Naive thymus-derived CD4-positive, alpha-beta T cell (primary cell): ENCODE measurements around the gene MIP. TPM values are rescaled to one million over a fixed set of nuclear protein-coding genes. Genes with fewer than 3 reads are reported as not detected.

Experiments
- ATAC-seq: fragments of 150-1000 bp; cut with Tn5 transposase; 2 replicates; pipeline ENCODE4 v1.10.0; 2021; ENCODE audit warnings: mild to moderate bottlenecking, moderate library complexity
- CTCF ChIA-PET: fragments of 350-600 bp; sonication (Branson Sonifier 250); formaldehyde crosslinking; loops from one replicate; lab custom pipeline; 2021; ENCODE audit warnings: antibody characterized with exemption; lab: Charles Lee
- POLR2A ChIA-PET: fragments of 350-600 bp; sonication (Branson Sonifier 250); formaldehyde crosslinking; loops from one replicate; lab custom pipeline; 2021; ENCODE audit warnings: antibody characterized with exemption, inconsistent platforms; lab: Charles Lee
- DNase-seq, 9 donors: peaks; one replicate each; pipeline versions ENCODE4 v3.0.0 to v3.0.0-alpha.2; 2020 to 2022; ENCODE audit warnings: mixed read lengths in 1 of 9
- H3K27ac ChIP-seq: one replicate; pipeline ENCODE4 v1.7.0; 2013; ENCODE audit warnings: mild to moderate bottlenecking, low read depth, low read length, moderate library complexity
- H3K27me3 ChIP-seq, 2 donors: one replicate each; pipeline ENCODE4 v1.7.0; 2013; ENCODE audit warnings: low read length in 2 of 2, mild to moderate bottlenecking in 2 of 2, moderate library complexity in 2 of 2; ENCODE audit not compliant: control insufficient read depth in 2 of 2, insufficient read depth in 2 of 2
- H3K36me3 ChIP-seq, 3 experiments: 1 replicate in 2 of 3; 2 replicates in 1 of 3; pipeline ENCODE4 v1.7.0; 2013; ENCODE audit warnings: low read length in 3 of 3, mild to moderate bottlenecking in 3 of 3, moderate library complexity in 1 of 3; ENCODE audit not compliant: insufficient read depth in 3 of 3, control insufficient read depth in 2 of 3
- H3K4me1 ChIP-seq, 2 donors: one replicate each; pipeline ENCODE4 v1.7.0; 2013; ENCODE audit warnings: low read length in 2 of 2, mild to moderate bottlenecking in 2 of 2, moderate library complexity in 1 of 2; ENCODE audit not compliant: control insufficient read depth in 2 of 2, insufficient read depth in 2 of 2
- H3K4me3 ChIP-seq: 2 replicates; pipeline ENCODE4 v1.7.0; 2013; ENCODE audit warnings: mild to moderate bottlenecking, low read length
- H3K9me3 ChIP-seq, 3 experiments: 1 replicate in 2 of 3; 2 replicates in 1 of 3; pipeline ENCODE4 v1.7.0; 2013; ENCODE audit warnings: low read length in 3 of 3; ENCODE audit not compliant: control insufficient read depth in 2 of 3
- H3K27ac Mint-ChIP-seq, 9 donors: one replicate each; pipeline ENCODE4 v1.8.0; 2020 to 2022; ENCODE audit warnings: mixed read lengths in 9 of 9, mild to moderate bottlenecking in 8 of 9, moderate library complexity in 5 of 9, inconsistent platforms in 2 of 9
- H3K27me3 Mint-ChIP-seq, 5 donors: one replicate each; pipeline ENCODE4 v1.8.0; 2021 to 2022; ENCODE audit warnings: mixed read lengths in 5 of 5, mild to moderate bottlenecking in 1 of 5
- H3K36me3 Mint-ChIP-seq, 5 donors: one replicate each; pipeline ENCODE4 v1.8.0; 2020 to 2022; ENCODE audit warnings: mixed read lengths in 5 of 5, mild to moderate bottlenecking in 3 of 5, inconsistent platforms in 1 of 5
- H3K4me1 Mint-ChIP-seq, 7 donors: one replicate each; pipeline ENCODE4 v1.8.0; 2020 to 2022; ENCODE audit warnings: mixed read lengths in 7 of 7, mild to moderate bottlenecking in 3 of 7, inconsistent platforms in 1 of 7
- H3K4me3 Mint-ChIP-seq, 10 donors: one replicate each; pipeline ENCODE4 v1.8.0; 2020 to 2022; ENCODE audit warnings: mild to moderate bottlenecking in 10 of 10, mixed read lengths in 10 of 10, moderate library complexity in 6 of 10, inconsistent platforms in 2 of 10
- H3K9me3 Mint-ChIP-seq, 11 donors: one replicate each; pipeline ENCODE4 v1.8.0; 2020 to 2022; ENCODE audit warnings: mixed read lengths in 11 of 11, mild to moderate bottlenecking in 4 of 11, inconsistent platforms in 1 of 11, moderate library complexity in 1 of 11
- intact Hi-C, 2 donors: fragments of 100-400 bp; cut with micrococcal nuclease; formaldehyde crosslinking; loops; one replicate each; pipeline ENCODE4 v1.15.1; 2023
- polyA plus RNA-seq, 2 donors: library from polyadenylated mRNA; unstranded; fragments of 300-500 nt; fragmentation: Illumina TruSeq; gene quantifications; one replicate each; pipeline ENCODE4 v1.2.3, GENCODE V29; 2021
- total RNA-seq, 6 experiments: library from RNA in 5 of 6; stranded (reverse) in 5 of 6; gene quantifications; 1 replicate in 5 of 6; 2 replicates in 1 of 6; pipeline ENCODE4 v1.2.3 and lab custom pipeline; 2021 to 2026

Gene MIP
- total and polyA plus RNA-seq, 7 experiments from 2014 or later = not detected

DNA sequence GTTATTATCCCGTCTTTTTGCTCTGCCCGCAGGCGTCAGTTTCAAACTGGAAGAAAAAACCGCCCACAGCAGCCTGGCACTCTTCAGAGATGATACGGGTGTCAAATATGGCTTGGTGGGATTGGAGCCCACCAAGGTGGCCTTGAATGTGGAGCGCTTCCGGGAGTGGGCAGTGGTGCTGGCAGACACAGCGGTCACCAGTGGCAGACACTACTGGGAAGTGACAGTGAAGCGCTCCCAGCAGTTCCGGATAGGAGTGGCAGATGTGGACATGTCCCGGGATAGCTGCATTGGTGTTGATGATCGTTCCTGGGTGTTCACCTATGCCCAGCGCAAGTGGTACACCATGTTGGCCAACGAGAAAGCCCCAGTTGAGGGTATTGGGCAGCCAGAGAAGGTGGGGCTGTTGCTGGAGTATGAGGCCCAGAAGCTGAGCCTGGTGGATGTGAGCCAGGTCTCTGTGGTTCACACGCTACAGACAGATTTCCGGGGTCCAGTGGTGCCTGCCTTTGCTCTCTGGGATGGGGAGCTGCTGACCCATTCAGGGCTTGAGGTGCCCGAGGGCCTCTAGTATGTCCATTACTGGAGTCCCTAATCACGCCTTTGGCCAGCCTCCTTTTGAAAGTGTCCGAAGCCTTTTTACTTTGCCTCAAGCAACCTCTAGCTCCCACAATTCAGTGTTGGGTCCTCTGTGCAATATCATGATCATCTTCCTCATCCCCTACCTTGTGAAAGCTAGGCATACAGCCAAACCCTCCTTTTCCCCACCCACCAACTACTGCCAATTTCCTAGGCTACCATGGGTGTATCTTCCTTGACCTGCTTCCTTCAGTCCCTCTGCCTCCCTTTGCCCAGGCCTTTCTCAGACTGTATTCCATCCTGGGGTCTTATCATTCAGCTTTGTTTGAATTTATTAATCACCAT is 14.8 kb upstream of the MIP start:
- DNase-seq = peak in 1 of 9 donors; percentile 32
- H3K4me1 Mint-ChIP-seq = peaks cover 6 to 49% (median 23%) of the 10 kb centered on the region in 7 donors
- H3K27me3 Mint-ChIP-seq = no peaks in the 10 kb centered on the region
- no peak for ATAC-seq
- Histone ChIP-seq H3K4me1 (peaks cover 12 to 17% of the 10 kb centered on the region in 2 donors), H3K27me3 (no peaks in the 10 kb centered on the region), H3K9me3 (no peaks in the 10 kb centered on the region), H3K36me3 (peaks cover 0 to 12% (median 0%) of the 10 kb centered on the region in 3 experiments), H3K27ac (peak overlapping the region; percentile 87), H3K4me3 (peak overlapping the region; percentile 99)
- H3K27ac Mint-ChIP-seq = peak overlapping the region; percentile 92 to 99 (median 98)
- CTCF ChIA-PET = interaction anchor here (1.0 to 2.2 kb wide), 4 partner anchors 153 to 351 kb away, joined by 3 to 6 read pairs (median 4); partner anchors contain the start of genes CNPY2, RNF41 and ZC3H10
- peak overlapping the region; percentile 90 to 99 (median 97) for H3K4me3 Mint-ChIP-seq
- intact Hi-C loops = loop anchor here in 1 of 2 donors (2.0 to 5.0 kb wide), 2 partner anchors 20 to 218 kb away; partner anchors contain the start of genes GLS2 and PTGES3
- peaks cover 0 to 9% (median 0%) of the 10 kb centered on the region in 5 donors for H3K36me3 Mint-ChIP-seq
- no peaks in the 10 kb centered on the region for H3K9me3 Mint-ChIP-seq
- POLR2A ChIA-PET = interaction anchor here (0.9 to 3.3 kb wide), 18 partner anchors 8 to 642 kb away, joined by 3 to 16 read pairs (median 4); partner anchors contain the start of genes CNPY2, IL23A, RNF41 and RPL41

DNA sequence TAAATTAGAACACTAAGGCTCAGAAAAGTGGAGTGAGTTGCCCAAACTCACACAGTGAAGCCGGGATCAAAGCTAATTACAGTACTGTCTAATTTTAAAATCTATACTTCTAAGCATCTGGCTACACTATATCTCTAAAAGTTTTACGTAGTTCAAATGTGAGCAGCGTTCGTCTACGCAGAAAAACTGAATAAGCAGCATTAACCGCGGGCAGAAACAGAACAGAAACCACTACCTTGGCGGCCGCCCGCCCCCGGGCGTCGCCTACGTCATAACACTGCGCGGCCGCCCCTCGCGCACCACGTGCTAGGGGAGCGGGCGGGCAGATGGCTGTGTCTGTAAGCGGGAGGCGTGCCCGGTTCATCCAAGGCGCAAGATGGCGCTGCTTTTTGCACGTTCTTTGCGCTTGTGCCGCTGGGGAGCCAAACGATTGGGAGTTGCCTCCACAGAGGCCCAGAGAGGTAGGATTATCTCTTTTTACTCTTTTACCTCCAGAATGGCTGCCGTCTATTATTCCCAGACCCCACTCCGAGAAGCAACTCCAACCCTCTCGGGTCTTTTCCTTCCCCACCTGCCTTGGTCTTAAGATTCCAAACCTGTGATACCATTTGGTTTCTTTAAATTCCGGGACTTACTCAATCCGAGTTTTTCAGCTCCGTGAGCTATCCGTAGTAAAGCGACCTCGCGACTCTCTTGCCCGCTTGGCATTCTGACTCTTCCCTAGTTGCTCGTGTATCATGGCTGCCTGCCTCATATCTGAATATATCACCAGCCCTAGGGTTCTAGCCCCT is 14.0 kb upstream of the MIP start, which contains the start of gene SPRYD4:
TSS of gene SPRYD4 (plus strand) at position 363 of the 791 bp plus-strand sequence. CDS start at position 377, 14 bp downstream.
- ATAC-seq (peak; percentile 99), DNase-seq (peak; percentile 89 to 97 (median 96))
- ChIA-PET POLR2A (interaction anchor here (0.7 to 3.3 kb wide), 17 partner anchors 9 to 643 kb away, joined by 3 to 16 read pairs (median 4); partner anchors contain the start of genes ANKRD52, BAZ2A, IL23A and PAN2), CTCF (interaction anchor here (1.1 to 2.2 kb wide), 3 partner anchors 153 to 350 kb away, joined by 3 to 6 read pairs (median 5); partner anchors contain the start of genes CNPY2, RNF41 and ZC3H10)
- Histone ChIP-seq H3K36me3 (peaks cover 0 to 10% (median 0%) of the 10 kb centered on the region in 3 experiments), H3K27me3 (no peaks in the 10 kb centered on the region), H3K4me1 (peaks cover 12 to 20% of the 10 kb centered on the region in 2 donors), H3K9me3 (no peaks in the 10 kb centered on the region), H3K27ac (peak within 1 kb of the TSS; percentile 87), H3K4me3 (peak within 1 kb of the TSS; percentile 99)
- Mint-ChIP-seq H3K4me1 (peaks cover 6 to 51% (median 26%) of the 10 kb centered on the region in 7 donors), H3K27me3 (no peaks in the 10 kb centered on the region), H3K4me3 (peak within 1 kb of the TSS; percentile 90 to 99 (median 97)), H3K9me3 (no peaks in the 10 kb centered on the region), H3K36me3 (peaks cover 0 to 9% (median 0%) of the 10 kb centered on the region in 5 donors), H3K27ac (peak within 1 kb of the TSS; percentile 92 to 99 (median 98))
- intact Hi-C loops = loop anchor here (1.0 to 5.0 kb wide), 17 partner anchors 19 to 1304 kb away; partner anchors contain the start of genes GLS2 (in 2 of the 2), PTGES3 (in 2 of the 2), STAT2 (in 2 of the 2) and TIMELESS (in 2 of the 2)

GRCh38 chr12:56462565-56462964 is 8.1 kb upstream of the MIP start:
- DNase-seq = no peak
- Mint-ChIP-seq H3K4me3 (no peak overlapping the region), H3K9me3 (no peaks in the 10 kb centered on the region), H3K27me3 (no peaks in the 10 kb centered on the region), H3K27ac (no peak overlapping the region), H3K36me3 (no peaks in the 10 kb centered on the region), H3K4me1 (peaks cover 0 to 14% (median 7%) of the 10 kb centered on the region in 7 donors)
- ChIA-PET POLR2A (interaction anchor here (0.6 to 2.9 kb wide), 5 partner anchors 13 to 344 kb away, joined by 4 to 18 read pairs (median 11); partner anchors contain the start of genes CNPY2, SMARCC2, TIMELESS and ZC3H10), CTCF (interaction anchor here (1.1 to 4.0 kb wide), 6 partner anchors 13 to 343 kb away, joined by 4 to 22 read pairs (median 18); partner anchors contain the start of genes SMARCC2, STAT2 and TIMELESS)
- intact Hi-C loops = loop anchor here in 1 of 2 donors (5.0 kb wide), 1 partner anchor 255 kb away; no protein-coding TSS in a partner anchor
- Histone ChIP-seq H3K4me1 (peaks cover 0 to 6% of the 10 kb centered on the region in 2 donors), H3K4me3 (no peak overlapping the region), H3K9me3 (no peaks in the 10 kb centered on the region), H3K27me3 (no peaks in the 10 kb centered on the region), H3K36me3 (no peaks in the 10 kb centered on the region), H3K27ac (no peak overlapping the region)
- no peak for ATAC-seq

DNA sequence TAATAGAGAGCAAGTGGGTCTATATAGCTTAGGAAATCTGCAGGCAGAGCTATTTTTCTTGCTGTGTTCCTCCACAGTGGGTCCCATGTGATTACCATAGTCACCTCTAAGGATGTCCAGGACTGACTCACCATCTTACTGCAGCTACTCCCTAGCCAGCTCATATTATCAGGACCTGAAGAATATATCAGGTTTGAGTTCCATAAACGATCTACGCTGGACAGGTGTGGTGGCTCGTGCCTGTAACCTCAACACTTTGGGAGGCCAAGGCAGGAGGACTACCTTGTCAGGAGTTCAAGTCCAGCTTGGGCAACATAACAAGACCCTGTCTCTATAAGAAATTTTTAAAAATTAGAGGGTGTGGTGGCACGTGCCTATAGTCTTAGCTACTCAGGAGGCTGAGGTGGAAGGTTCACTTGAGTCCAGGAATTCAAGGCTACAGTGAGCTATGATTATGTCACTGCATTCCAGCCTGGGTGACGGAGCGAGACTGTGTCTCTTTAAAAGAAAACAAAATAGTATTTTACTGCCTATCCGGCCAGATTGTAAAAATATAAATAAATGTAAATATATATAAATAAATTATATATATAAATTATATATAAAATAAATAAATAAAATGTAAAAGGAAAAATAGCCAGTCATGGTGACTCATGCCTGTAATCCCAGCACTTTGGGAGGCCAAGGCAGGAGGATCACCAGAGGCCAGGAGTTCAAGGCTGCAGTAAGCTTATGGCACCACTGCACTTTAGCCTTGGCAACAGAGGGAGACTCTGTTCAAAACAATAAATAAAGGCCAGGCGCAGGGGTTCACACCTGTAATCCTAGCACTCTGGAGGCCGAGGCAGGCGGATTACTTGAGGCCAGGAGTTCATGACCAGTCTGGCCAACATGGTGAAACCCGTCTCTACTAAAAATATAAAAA is 7.0 kb upstream of the MIP start:
- Histone ChIP-seq H3K27me3 (no peaks in the 10 kb centered on the region), H3K9me3 (no peaks in the 10 kb centered on the region), H3K4me1 (peaks cover 0 to 6% of the 10 kb centered on the region in 2 donors), H3K4me3 (no peak overlapping the region), H3K27ac (no peak overlapping the region), H3K36me3 (no peaks in the 10 kb centered on the region)
- H3K4me1 Mint-ChIP-seq = peaks cover 0 to 10% (median 5%) of the 10 kb centered on the region in 7 donors
- ChIA-PET POLR2A (interaction anchor here (0.6 to 1.5 kb wide), 5 partner anchors 102 to 264 kb away, joined by 3 to 4 read pairs (median 4); partner anchors contain the start of genes IL23A and STAT2), CTCF (interaction anchor here (0.6 to 4.0 kb wide), 6 partner anchors 12 to 271 kb away, joined by 3 to 22 read pairs (median 4); partner anchors contain the start of genes RNF41, SMARCC2, STAT2 and TIMELESS)
- ATAC-seq = no peak
- H3K27me3 Mint-ChIP-seq = no peaks in the 10 kb centered on the region
- H3K27ac Mint-ChIP-seq = no peak overlapping the region
- no peaks in the 10 kb centered on the region for H3K36me3 Mint-ChIP-seq
- intact Hi-C loops = loop anchor here in 1 of 2 donors (5.0 kb wide), 1 partner anchor 254 kb away; no protein-coding TSS in a partner anchor
- H3K9me3 Mint-ChIP-seq = no peaks in the 10 kb centered on the region
- DNase-seq = no peak
- H3K4me3 Mint-ChIP-seq = no peak overlapping the region

DNA sequence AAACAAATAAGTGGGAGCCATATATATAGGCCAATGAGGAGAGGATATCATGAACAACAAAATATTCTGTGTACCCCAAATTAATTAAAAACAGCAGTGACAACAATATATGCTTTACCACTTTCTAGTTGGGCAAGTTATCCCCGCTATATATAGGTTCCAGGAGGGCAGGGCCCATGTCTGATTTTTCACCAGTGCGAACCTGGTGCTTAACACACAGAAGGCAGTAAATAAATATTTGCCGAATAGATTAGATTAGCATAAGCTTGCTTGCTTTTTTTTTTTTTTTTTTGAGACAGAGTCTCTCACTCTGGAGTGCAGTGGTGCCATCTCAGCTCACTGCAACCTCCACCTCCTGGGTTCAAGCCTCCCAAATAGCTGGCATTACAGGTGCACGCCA is 3.4 kb upstream of the MIP start:
- CTCF ChIA-PET = no interaction called here

More for the DNA sequence above, 3.4 kb upstream of the MIP start:
- POLR2A ChIA-PET = no interaction called here
- H3K27ac Mint-ChIP-seq = no peak overlapping the region
- Histone ChIP-seq H3K4me3 (no peak overlapping the region), H3K27ac (no peak overlapping the region), H3K4me1 (no peaks in the 10 kb centered on the region), H3K27me3 (no peaks in the 10 kb centered on the region), H3K36me3 (no peaks in the 10 kb centered on the region), H3K9me3 (no peaks in the 10 kb centered on the region)
- no peak overlapping the region for H3K4me3 Mint-ChIP-seq
- intact Hi-C loops = no loop called here
- no peaks in the 10 kb centered on the region for H3K36me3 Mint-ChIP-seq
- no peaks in the 10 kb centered on the region for H3K9me3 Mint-ChIP-seq
- no peaks in the 10 kb centered on the region for H3K27me3 Mint-ChIP-seq
- ATAC-seq (no peak), DNase-seq (no peak)
- no peaks in the 10 kb centered on the region for H3K4me1 Mint-ChIP-seq
